K562 (cell line): ENCODE data around the gene C1orf105. TPM values are rescaled to one million over a fixed set of nuclear protein-coding genes. Genes with fewer than 3 reads are reported as not detected.

Experiments used
- ARHGAP35 ChIP-seq: fragments of 450-650 bp; IDR thresholded peaks from 2 replicates; pipeline ENCODE4 v1.6.1; 2018; ENCODE audit not compliant: partially characterized antibody
- ARID1B ChIP-seq: fragments of 450-650 bp; IDR thresholded peaks from 2 replicates; pipeline ENCODE4 v1.6.1; 2016; ENCODE audit warnings: antibody characterized with exemption, mild to moderate bottlenecking, inconsistent platforms
- CTCF ChIP-seq, 3 experiments: IDR thresholded peaks in 2 of 3; conservative IDR thresholded peaks in 1 of 3; 2 replicates each; pipeline ENCODE4 v1.5.1; 2011 to 2012; ENCODE audit warnings: low read length in 3 of 3, mild to moderate bottlenecking in 3 of 3, control low read depth in 2 of 3, improper control_type of control experiment in 1 of 3, inconsistent platforms in 1 of 3, low read depth in 1 of 3, mixed read lengths in 1 of 3, moderate library complexity in 1 of 3; ENCODE audit not compliant: insufficient read depth in 2 of 3
- CUX1 ChIP-seq: fragments of 200-800 bp; sonication (Bioruptor generic); IDR thresholded peaks from 2 replicates; pipeline ENCODE4 v1.6.1; 2016; ENCODE audit warnings: missing genetic modification characterization, missing compliant biosample characterization
- DPF2 ChIP-seq: fragments of 450-650 bp; IDR thresholded peaks from 2 replicates; pipeline ENCODE4 v1.6.1; 2016
- EP400 ChIP-seq: fragments of 450-650 bp; IDR thresholded peaks from 2 replicates; pipeline ENCODE4 v1.6.1; 2017; ENCODE audit warnings: antibody characterized with exemption, mild to moderate bottlenecking, moderate library complexity
- GATA2 ChIP-seq: sonication (generic); formaldehyde crosslinking; IDR thresholded peaks from 2 replicates; pipeline ENCODE4 v1.4.0; 2020; ENCODE audit warnings: mild to moderate bottlenecking, missing genetic modification reagents
- GMEB1 ChIP-seq: fragments of 250-450 bp; sonication (Bioruptor Pico); IDR thresholded peaks from 2 replicates; pipeline ENCODE4 v1.4.0; 2020; ENCODE audit warnings: mild to moderate bottlenecking
- HDAC3 ChIP-seq: fragments of 450-650 bp; IDR thresholded peaks from 2 replicates; pipeline ENCODE4 v1.6.1; 2018; ENCODE audit warnings: borderline replicate concordance, mild to moderate bottlenecking, moderate library complexity; ENCODE audit not compliant: partially characterized antibody
- IFI16 ChIP-seq: fragments of 250-450 bp; sonication (Bioruptor Pico); IDR thresholded peaks from 2 replicates; pipeline ENCODE4 v2.1.2; 2022; ENCODE audit warnings: mild to moderate bottlenecking, inconsistent platforms
- PML ChIP-seq: IDR thresholded peaks from 2 replicates; pipeline ENCODE4 v1.6.1; 2012; ENCODE audit warnings: low read length, inconsistent platforms
- PRPF4 ChIP-seq: fragments of 200-400 bp; formaldehyde crosslinking; IDR thresholded peaks from one replicate; pipeline ENCODE4 v1.6.1; 2017; ENCODE audit warnings: low read length, low read depth, mild to moderate bottlenecking; ENCODE audit not compliant: insufficient read depth, poor library complexity, severe bottlenecking
- SIN3B ChIP-seq: fragments of 450-650 bp; IDR thresholded peaks from 2 replicates; pipeline ENCODE4 v1.6.1; 2017; ENCODE audit warnings: low read depth, mild to moderate bottlenecking, moderate library complexity
- SMARCA4 ChIP-seq: fragments of 450-650 bp; IDR thresholded peaks from 2 replicates; pipeline ENCODE4 v1.6.1; 2016
- TCF3 ChIP-seq: sonication (generic); formaldehyde crosslinking; IDR thresholded peaks from 2 replicates; pipeline ENCODE4 v1.4.0; 2020; ENCODE audit warnings: mild to moderate bottlenecking, missing genetic modification reagents
- TCF7 ChIP-seq: sonication (generic); IDR thresholded peaks from 2 replicates; pipeline ENCODE4 v1.6.1; 2016; ENCODE audit warnings: antibody characterized with exemption, borderline replicate concordance
- ZNF165 ChIP-seq: fragments of 250-450 bp; sonication (Bioruptor Pico); IDR thresholded peaks from 2 replicates; pipeline ENCODE4 v1.4.0; 2020; ENCODE audit warnings: borderline replicate concordance
- ZNF384 ChIP-seq: IDR thresholded peaks from 2 replicates; pipeline ENCODE4 v1.6.1; 2012; ENCODE audit warnings: low read depth, low read length, improper control_type of control experiment
- ZNF655 ChIP-seq: fragments of 250-450 bp; sonication (Bioruptor Pico); IDR thresholded peaks from 2 replicates; pipeline ENCODE4 v1.5.0; 2021
- ZNF668 ChIP-seq: fragments of 250-450 bp; sonication (Bioruptor Pico); IDR thresholded peaks from 2 replicates; pipeline ENCODE4 v1.8.0; 2022; ENCODE audit warnings: mild to moderate bottlenecking, inconsistent platforms
- polyA plus RNA-seq, 8 experiments: library from polyadenylated mRNA; depleted of rRNA in 4 of 8; stranded (reverse) in 5 of 8; unstranded in 3 of 8; fragments of >200 nt; fragmentation: Nextera tagmentation in 2 of 8; fragmentation: Illumina TruSeq in 1 of 8; extraction: Ambion mirVana in 2 of 8; extraction: Trizol in 1 of 8; gene quantifications; 2 replicates each; pipeline versions ENCODE4 v1.2.1 to v1.2.3, GENCODE V29; 2011 to 2014; ENCODE audit warnings: inconsistent platforms in 1 of 8, missing spikeins in 1 of 8
- total RNA-seq, 7 experiments: library from RNA; depleted of rRNA in 6 of 7; stranded (reverse); fragments of >200 nt in 6 of 7; fragmentation: Illumina TruSeq in 2 of 7; extraction: Trizol in 2 of 7; gene quantifications; 2 replicates each; pipeline versions ENCODE4 v1.2.1 to v1.2.3, GENCODE V29; 2011 to 2021; ENCODE audit warnings: low replicate concordance in 1 of 7

Gene C1orf105
- total and polyA plus RNA-seq, 9 of the 15 experiments (the other 6 are each of a cell fraction or from before 2014, with no cell fraction given): 0.08 TPM; not detected in 8

- TF ChIP-seq CUX1 (CRISPR knock-in tag) (0 out of 2 replicates have a peak, but pooled peaks have one; percentile 56), SMARCA4 (peak; percentile 45; the same call in 1 of the 2 replicates), ARHGAP35 (no peak), TCF7 (0 out of 2 replicates have a peak, but pooled peaks have one; percentile 60), ZNF668 (CRISPR knock-in tag) (no peak), HDAC3 (peak; percentile 16), CTCF (IDR thresholded peaks at IDR 0.05 in 2 of 3, conservative IDR thresholded peaks at IDR 0.05 in 1 of 3; ENCODE audit: insufficient read depth in 2 of 3, low read depth in 1 of 3, low read length in 3 of 3) (peak; percentile 52 to 64 (median 54)), DPF2 (peak; percentile 47; the same call in 1 of the 2 replicates), ARID1B (peak; percentile 61), GMEB1 (no peak), ZNF165 (no peak), PRPF4 (no peak), GATA2 (CRISPR knock-in tag) (0 out of 2 replicates have a peak, but pooled peaks have one; percentile 47), EP400 (0 out of 2 replicates have a peak, but pooled peaks have one; percentile 15), PML (0 out of 2 replicates have a peak, but pooled peaks have one; percentile 20), SIN3B (no peak), ZNF384 (no peak), IFI16 (CRISPR knock-in tag) (no peak), ZNF655 (CRISPR knock-in tag) (no peak), TCF3 (peak; percentile 71)
Observed at GRCh38 chr1:172401892-172402291, 18.6 kb upstream of the C1orf105 start (continued).
